Measurements from ENCODE around the gene PPP2R2C.

DNA sequence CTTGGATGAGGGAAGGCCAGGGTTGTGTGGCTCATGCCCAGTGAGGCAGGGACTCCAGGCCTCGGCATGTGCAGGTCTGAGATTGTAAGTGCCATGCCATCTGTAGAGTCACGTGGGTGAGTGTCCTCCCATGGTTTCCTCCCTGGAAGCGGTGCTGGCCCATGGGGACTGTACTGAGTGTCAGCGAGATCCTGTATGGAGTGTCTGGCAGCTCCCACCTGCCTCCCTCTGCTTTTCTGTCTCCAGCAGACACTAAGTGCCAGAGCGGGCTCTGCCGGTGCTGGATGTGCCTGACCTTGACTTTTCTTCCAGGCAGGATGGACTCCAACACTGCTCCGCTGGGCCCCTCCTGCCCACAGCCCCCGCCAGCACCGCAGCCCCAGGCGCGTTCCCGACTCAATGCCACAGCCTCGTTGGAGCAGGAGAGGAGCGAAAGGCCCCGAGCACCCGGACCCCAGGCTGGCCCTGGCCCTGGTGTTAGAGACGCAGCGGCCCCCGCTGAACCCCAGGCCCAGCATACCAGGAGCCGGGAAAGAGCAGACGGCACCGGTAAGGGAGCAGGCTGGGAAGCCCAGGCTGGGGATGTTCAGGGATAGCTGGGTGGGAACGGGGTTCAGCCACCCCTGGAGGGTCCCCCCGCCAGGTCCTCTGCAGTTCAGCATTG, 195.1 kb downstream of the PPP2R2C start:
- TF ChIP-seq, protein P1, sequence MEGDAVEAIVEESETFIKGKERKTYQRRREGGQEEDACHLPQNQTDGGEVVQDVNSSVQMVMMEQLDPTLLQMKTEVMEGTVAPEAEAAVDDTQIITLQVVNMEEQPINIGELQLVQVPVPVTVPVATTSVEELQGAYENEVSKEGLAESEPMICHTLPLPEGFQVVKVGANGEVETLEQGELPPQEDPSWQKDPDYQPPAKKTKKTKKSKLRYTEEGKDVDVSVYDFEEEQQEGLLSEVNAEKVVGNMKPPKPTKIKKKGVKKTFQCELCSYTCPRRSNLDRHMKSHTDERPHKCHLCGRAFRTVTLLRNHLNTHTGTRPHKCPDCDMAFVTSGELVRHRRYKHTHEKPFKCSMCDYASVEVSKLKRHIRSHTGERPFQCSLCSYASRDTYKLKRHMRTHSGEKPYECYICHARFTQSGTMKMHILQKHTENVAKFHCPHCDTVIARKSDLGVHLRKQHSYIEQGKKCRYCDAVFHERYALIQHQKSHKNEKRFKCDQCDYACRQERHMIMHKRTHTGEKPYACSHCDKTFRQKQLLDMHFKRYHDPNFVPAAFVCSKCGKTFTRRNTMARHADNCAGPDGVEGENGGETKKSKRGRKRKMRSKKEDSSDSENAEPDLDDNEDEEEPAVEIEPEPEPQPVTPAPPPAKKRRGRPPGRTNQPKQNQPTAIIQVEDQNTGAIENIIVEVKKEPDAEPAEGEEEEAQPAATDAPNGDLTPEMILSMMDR (IDR thresholded peaks at IDR 0.05), result no peak
- no peak for TF ChIP-seq EP300 (IDR thresholded peaks at IDR 0.05)
